D721Med (cell line): ENCODE data around the gene TJP3.

Source experiments
- DNase-seq: peaks from one replicate; pipeline ENCODE4 v3.0.0; 2011; ENCODE audit warnings: low spot score; ENCODE audit not compliant: insufficient read length
- FAIRE-seq: peaks from 2 replicates; lab custom pipeline; 2011; peaks lifted over from hg19 to GRCh38; lab: Jason Lieb, UNC
- CTCF ChIP-seq: IDR thresholded peaks from 2 replicates; pipeline ENCODE4 v1.5.1; 2012; ENCODE audit warnings: mild to moderate bottlenecking, control low read depth; ENCODE audit not compliant: insufficient read depth; ENCODE audit errors: missing control alignments

Gene TJP3

GRCh38 chr19:3774621-3775373 lies 66.6 kb downstream of the TJP3 start:
- no peak for FAIRE-seq
- no peak for TF ChIP-seq CTCF

GRCh38 chr19:3775374-3775711 lies 67.2 kb downstream of the TJP3 start:
- no peak for TF ChIP-seq CTCF
- DNase-seq (no peak), FAIRE-seq (no peak)

More at GRCh38 chr19:3774621-3775373, 66.6 kb downstream of the TJP3 start:
- peak; percentile 97 for DNase-seq

- no peak for DNase-seq
- FAIRE-seq: no peak
Observed at GRCh38 chr19:3775831-3776230, 67.6 kb downstream of the TJP3 start.

GRCh38 chr19:3776479-3777040 lies 68.4 kb downstream of the TJP3 start:
- no peak for DNase-seq
- TF ChIP-seq CTCF: no peak
- FAIRE-seq: no peak

More at GRCh38 chr19:3775831-3776230, 67.6 kb downstream of the TJP3 start:
- no peak for TF ChIP-seq CTCF

- DNase-seq (no peak), FAIRE-seq (no peak)
- no peak for TF ChIP-seq CTCF
Observed at GRCh38 chr19:3778104-3778867, 70.1 kb downstream of the TJP3 start.

GRCh38 chr19:3778899-3779723 lies 70.9 kb downstream of the TJP3 start:
- DNase-seq (no peak), FAIRE-seq (no peak)
- no peak for TF ChIP-seq CTCF
